HG03520 (cell line): Measurements from ENCODE around the gene BACE1.
"Not testable (repeated sequence)": the region's sequence is repeated elsewhere in the genome, so short reads cannot be mapped to it uniquely, and the experiment has no call there.

Experiments used
- ATAC-seq: cut with Tn5 transposase; IDR thresholded peaks from one replicate; pipeline ENCODE4 v1.9.1; 2021; ENCODE audit warnings: mild to moderate bottlenecking, moderate library complexity; ENCODE audit not compliant: unreplicated experiment

The BACE1 gene

GRCh38 chr11:117316197-117316961, at the start of gene BACE1:
BACE1 (minus strand) TSS chr11:117316256; CDS start chr11:117315795, 461 bp downstream.
- no peak for ATAC-seq

- no peak for ATAC-seq
These were observed 45.4 kb upstream of the BACE1 start for GRCh38 chr11:117361432-117361831.

DNA sequence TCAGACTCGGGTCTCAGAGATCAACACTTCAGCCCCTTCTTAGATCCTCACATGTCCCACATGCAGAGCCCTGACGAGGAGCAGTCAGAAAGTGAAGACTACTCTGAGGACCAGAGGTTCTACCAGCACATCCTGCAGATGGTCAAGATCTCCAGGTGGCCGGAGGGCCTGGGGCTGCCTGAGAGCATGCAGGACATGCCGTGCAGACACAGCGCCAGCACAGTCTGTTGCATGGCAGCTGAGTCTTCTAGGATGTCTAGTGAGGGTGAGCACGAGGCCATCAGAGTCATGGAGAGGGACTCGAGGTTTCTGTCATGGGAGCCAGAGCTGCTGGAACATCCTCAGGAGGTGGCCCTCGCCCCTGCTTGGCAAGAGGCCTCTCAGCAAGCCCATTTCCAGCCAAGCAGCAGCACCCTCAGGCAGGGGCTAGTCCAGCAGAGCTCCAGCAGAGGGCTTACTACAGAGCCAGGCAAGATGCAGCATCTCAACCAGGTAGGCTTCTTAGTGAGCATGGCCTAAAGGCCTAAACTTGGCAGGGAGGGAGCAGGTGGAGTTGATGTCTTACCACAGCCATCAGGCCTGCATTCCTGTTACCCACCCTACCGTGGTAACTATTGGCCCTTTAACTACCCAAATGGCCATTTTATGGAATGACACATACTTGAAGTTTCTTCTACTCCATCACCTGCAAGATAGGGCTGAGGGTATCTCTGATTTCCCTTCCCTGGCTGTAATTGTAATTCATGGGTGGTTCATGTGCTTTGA, 40.3 kb upstream of the BACE1 start:
- no peak for ATAC-seq

GRCh38 chr11:117354550-117354949, 38.5 kb upstream of the BACE1 start:
- no peak for ATAC-seq

GRCh38 chr11:117345039-117345438, 29.0 kb upstream of the BACE1 start:
- ATAC-seq, result no peak

- no peak for ATAC-seq
These were observed 21.0 kb upstream of the BACE1 start for GRCh38 chr11:117337076-117337475.

DNA sequence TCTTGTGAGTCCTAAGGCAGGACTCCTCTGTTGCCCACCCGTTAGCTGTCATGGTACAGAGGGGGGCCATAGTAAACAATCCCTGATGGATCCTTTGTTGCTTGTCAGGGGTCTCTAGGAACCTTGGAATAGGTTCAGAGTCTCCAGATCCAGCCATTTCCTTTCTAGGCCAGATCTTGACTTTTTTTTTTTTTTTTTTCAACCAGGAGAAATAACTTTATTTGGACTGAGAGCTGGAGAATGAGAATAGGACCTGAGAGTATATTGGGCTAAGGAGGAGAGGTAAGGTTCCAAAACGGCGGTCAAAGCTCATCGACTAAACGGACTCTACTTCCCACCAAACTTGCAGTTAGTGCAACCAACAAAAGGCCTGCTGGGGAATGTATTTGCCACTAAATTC, 19.3 kb upstream of the BACE1 start:
- no peak for ATAC-seq

DNA sequence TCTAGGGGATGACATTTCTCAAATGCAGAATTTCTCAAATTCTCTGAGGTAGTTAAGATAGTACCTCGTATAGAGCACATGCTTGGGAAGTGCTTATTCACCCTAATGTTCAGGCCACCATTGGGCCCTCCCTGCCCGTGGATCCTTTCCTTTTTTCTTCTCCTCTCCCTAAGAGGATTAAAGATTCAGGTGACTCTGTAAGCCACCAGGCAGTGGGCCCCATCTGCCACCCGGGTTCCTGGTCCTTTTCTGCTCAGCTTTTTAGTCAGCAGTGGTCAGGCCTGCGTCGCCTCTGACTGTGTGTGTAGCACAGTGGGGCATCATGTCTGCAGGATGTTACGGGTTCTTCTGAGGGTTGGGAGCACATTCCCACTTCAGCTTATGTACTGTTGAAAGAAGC, 18.8 kb upstream of the BACE1 start:
- no peak for ATAC-seq

GRCh38 chr11:117333917-117334316, 17.9 kb upstream of the BACE1 start:
- no peak for ATAC-seq

DNA sequence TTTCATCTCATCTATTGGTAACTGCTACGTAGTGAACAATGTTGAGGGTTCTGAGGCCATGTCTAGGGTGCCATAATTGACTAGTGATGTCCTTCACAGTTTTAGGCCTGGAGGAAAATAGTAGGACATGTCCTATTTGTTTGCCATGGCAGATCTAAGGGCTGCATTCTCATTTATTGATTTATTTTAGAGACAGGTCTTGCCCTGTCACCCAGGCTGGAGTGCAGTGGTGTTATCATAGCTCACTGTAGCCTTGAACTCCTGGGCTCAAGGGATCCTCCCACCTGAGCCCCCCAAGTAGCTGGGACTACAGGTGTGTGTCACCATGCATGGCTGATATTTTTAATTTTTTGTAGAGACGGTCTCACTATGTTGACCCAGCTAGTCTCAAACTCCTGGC, 16.8 kb upstream of the BACE1 start:
- ATAC-seq, result no peak

- ATAC-seq, result no peak
These were observed 12.4 kb upstream of the BACE1 start for GRCh38 chr11:117328375-117329010.

- ATAC-seq, result peak; percentile 89
These were observed 11.7 kb upstream of the BACE1 start, which contains the start of gene CEP164 for GRCh38 chr11:117327567-117328374. CEP164 (plus strand) TSS chr11:117327854; CDS start chr11:117338587, 10,733 bp downstream.

DNA sequence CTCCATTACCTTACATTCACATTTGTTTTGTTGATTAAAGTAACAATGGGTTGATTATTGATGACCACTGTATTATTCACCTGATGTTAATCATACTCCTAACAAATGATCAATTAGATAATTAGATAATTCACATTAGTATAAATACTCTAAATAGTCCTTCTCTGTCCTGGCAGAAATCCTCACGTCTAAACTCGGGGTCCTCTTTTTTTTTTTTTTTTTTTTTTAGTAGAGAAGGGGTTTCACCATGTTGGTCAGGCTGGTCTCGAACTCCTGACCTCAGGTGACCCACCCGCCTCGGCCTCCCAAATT, 11.2 kb upstream of the BACE1 start:
- not testable (repeated sequence) for ATAC-seq

DNA sequence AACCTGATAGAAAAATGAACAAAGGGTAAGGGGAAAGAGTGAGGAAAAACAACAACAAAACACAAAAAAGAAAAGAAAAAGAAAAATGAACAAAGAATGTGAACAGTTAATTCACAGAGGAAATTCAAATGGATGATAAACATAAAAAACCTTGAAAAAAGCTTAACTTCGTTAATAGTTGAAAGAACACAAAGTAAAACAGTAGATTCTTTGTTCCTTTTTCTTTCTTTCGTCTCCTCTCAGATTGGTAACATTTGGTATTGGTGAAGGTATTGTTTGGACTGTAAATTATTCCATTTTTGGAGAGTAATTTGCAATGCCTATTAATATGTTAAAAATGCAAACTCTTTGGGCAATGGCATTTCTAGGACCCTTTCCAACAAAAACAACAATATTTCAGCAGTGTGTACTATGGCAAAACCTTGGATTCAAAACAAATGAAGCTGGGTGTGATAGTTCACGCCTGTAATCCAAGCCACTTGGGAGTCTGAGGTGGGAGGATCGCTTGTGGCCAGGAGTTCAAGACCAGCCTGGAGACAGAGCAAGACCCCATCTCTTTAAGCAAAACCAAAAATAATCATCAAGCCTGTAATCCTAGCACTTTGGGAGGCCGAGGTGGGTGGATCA, 3.3 kb upstream of the BACE1 start:
- no peak for ATAC-seq

DNA sequence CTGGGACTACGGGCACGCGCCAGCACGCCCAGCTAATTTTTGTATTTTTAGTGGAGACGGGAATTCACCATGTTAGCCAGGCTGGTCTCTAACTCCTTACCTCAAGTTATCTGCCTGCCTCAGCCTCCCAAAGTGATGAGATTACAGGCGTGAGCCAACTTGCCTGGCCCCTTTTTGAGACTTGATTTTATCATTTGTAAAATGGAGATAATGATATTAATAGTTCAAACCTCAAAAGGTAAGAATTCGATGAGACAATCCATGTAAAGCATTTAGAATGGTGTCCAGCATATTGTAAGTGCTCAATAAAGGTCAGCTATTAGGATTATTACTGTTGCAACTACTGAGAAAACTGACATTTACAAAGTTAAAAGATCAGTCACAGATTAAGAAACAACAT, 2.7 kb upstream of the BACE1 start:
- ATAC-seq, result no peak

DNA sequence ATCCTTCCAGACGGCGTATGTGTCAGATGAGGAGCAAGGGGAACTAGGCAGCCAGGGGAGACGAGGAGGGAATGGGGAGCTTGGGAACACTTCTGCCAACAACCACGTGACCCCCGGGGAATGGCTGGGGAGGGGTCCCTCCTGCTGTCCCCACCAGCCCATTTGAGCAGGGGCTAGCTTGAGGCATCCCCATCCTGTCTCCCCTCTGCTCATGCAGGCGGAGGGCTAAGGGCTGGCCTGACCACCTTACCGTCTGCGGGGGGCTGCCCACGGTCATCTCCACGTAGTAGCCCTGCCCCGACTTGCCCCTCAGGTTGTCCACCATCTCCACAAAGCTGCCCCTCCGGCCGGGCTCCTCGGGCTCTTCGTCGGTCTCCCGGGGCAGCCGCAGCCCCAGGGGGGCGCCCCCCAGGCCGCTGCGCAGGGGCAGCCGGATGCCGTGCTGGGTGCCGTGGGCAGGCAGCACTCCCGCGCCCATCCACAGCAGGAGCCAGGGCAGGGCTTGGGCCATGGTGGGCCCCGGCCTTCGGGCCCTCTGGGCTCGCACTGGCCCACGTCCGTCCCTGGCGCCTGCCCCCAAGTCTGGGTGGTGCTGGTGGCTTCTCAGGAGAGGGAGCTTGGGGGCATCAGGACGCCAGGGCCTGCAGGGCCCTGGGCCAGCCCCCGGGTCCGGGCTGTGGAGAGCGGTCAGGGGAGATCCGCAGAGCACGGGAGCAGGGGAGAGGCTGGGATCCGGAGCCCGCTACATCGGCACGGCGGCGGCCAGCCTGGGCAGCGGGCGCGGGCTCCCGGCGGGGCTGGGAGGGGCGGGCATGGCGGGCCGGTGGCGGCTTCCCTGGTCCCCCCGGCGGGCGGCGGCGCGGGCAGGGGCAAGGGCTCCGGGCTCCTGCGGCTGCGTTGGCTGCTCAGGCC, 515 bp downstream of the BACE1 start:
- ATAC-seq, result no peak

- ATAC-seq, result no peak
These were observed 1.2 kb downstream of the BACE1 start for GRCh38 chr11:117314840-117315239.

GRCh38 chr11:117313828-117314768, 2.0 kb downstream of the BACE1 start:
- ATAC-seq, result no peak
